ENCODE measurements around the gene CORO2B.
"Not testable (repeated sequence)": the region's sequence is repeated elsewhere in the genome, so short reads cannot be mapped to it uniquely, and the experiment has no call there.

Gene CORO2B

DNA sequence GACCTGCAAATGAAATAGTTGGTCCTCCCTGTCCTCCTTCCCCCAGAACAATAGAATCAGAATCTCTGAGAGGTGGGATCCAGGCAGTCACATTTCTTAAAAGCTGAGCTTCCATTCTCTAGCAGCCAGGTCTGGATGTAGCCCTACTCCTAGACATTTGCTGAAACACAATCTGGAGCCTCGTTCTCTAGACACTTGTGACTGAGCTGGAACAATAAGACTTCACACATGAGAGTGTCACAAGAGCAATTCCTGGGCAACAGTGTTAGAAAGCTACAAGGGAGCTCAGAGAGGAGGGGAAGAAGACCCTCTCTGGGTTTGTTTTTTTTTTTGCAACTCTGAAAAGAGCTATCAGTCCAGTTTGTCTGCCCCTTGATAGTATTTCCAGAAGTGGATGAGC lies 14.5 kb downstream of the CORO2B start:
- no peak for DNase-seq

GRCh38 chr15:68593828-68594532 lies 15.2 kb downstream of the CORO2B start:
- no peak for DNase-seq

GRCh38 chr15:68594533-68595259 lies 15.9 kb downstream of the CORO2B start:
- DNase-seq, result no peak

- DNase-seq, result no peak
Observed at GRCh38 chr15:68595260-68595564, 16.4 kb downstream of the CORO2B start.

DNA sequence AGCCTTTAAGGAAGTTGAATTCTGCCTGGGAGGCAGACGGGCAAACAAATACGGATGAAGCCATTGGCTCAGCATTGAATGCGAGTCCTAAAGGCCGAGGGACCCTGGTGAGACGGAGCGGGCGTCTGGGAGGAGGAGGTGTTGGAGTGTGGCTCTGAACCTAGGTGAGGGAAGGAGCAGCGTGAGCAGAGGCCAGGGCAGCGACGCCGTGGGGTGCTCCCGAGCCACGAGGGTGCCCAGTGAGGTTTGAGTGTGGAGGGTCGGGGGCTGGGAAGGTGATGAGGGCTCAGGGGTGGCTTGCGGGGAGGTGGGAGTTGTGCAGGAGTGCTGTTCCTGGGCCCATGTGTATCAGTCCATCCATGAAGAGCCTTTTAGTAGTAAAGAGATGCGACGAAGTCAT lies 17.0 kb downstream of the CORO2B start:
- no peak for DNase-seq

GRCh38 chr15:68596691-68597090 lies 17.9 kb downstream of the CORO2B start:
- DNase-seq, result no peak

GRCh38 chr15:68597581-68597980 lies 18.8 kb downstream of the CORO2B start:
- DNase-seq, result no peak

GRCh38 chr15:68598171-68599152 lies 19.7 kb downstream of the CORO2B start:
- DNase-seq, result no peak

DNA sequence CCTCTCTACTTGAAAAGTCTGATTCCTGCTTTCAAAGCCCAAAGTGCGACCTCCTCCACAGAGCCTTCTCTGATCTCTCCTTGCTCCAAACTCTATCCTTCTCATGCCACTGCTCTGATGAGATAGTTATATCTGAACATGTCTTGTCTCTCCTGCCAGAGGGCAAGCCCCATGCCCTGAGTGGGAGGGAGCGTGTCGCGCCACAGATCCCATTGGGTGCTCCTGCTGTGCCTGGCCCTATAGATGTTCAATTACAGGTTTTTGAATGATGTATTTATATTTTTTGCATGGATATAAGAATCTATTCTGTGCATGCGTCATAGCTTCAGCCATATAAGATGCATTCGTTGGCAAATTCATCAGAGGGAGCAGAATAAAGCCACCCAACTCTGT lies 20.4 kb downstream of the CORO2B start:
- no peak for DNase-seq

- DNase-seq, result no peak
Observed at GRCh38 chr15:68599560-68600071, 20.8 kb downstream of the CORO2B start.

DNA sequence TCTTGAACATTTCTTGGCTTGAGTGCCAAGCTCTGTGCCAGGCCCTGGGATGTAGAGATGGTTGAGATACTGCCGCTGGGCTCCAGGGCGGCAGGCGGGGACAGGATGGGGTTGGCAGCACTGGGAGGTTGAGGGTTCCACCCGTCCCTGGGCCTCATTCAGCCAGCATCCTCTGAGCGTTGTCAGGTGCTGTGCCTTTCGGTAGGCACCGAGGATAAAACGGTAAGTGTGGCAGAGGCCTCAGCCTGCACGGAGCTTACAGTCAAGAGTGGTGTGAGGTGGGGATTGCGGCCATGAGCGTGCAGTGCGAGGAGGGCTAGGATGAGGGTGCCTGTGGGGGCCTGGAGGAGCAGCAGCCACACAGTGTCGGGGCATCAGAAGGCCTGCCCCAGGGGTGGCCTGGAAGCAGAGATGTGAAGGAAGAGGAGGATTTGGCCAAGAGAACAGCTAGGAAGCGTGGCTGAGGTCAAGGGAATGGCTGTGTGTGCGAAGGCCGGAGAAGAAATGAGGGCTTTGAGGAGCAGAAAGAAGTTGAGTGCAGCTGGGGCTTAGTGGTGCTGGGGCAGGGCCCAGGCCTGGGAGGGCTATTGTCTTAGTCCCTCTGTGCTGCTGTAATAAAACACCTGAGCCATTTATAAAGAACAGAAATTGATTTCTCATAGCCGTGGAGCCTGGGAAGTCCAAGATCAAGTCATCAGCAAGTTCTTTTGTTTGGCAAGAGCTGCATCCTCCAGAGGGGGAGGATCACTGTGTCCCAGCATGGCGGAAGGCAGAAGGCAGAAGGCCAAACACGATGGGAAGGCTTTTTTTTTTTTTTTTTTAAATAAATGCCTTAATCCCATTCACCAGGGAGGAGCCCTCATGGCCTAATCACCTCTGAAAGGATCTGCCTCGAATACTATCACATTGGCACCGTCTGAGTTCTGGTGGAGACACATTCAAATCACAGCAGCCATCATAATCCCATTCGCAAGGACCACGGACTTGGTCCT lies 22.7 kb downstream of the CORO2B start:
- DNase-seq, result no peak

GRCh38 chr15:68602459-68603215 lies 23.8 kb downstream of the CORO2B start:
- DNase-seq, result no peak

DNA sequence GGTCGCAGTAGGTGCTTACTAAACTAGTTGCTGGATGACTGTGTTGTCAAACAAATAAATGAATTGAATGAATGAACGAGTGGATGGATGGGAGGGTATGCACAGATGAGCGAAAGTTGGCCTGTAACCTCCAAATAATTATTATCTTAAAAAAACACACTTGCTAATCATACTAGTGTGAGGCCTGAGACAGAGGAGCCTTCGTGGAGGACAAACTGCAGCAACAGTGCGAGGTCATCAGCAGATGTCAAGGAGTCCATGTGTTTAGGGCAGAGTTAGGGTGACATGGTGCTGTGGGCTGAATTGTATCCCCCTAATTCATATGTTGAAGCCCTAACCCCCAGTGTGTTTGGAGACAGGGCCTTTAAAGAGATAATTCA lies 24.4 kb downstream of the CORO2B start:
- no peak for DNase-seq

- DNase-seq, result no peak
Observed at GRCh38 chr15:68603951-68604350, 25.2 kb downstream of the CORO2B start.

DNA sequence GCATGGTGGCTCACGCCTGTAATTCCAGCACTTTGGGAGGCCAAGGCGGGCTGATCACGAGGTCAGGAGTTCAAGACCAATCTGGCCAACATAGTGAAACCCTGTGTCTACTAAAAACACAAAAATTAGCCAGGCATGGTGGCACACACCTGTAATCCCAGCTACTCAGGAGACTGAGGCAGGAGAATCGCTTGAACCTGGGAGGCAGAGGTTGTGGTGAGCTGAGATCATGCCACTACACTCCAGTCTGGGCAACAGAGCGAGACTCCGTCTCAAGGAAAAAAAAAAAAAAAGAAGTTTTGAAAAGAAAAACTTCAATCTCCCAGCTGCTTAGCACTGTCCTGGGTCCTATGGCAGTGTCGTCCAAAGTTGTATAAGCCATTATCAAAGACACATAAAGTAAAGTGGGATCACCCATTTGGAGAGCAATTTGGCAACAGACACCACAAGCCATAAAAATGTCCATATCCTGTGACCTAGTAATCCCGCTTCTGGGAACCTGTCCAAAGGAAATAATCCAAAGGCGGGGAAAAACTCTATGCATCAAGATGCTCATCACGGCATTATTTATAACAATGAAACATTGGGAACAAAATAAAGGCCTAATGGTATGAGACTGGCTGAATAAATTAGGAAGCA lies 26.2 kb downstream of the CORO2B start:
- DNase-seq, result not testable (repeated sequence)

GRCh38 chr15:68606375-68606774 lies 27.6 kb downstream of the CORO2B start:
- DNase-seq, result no peak

DNA sequence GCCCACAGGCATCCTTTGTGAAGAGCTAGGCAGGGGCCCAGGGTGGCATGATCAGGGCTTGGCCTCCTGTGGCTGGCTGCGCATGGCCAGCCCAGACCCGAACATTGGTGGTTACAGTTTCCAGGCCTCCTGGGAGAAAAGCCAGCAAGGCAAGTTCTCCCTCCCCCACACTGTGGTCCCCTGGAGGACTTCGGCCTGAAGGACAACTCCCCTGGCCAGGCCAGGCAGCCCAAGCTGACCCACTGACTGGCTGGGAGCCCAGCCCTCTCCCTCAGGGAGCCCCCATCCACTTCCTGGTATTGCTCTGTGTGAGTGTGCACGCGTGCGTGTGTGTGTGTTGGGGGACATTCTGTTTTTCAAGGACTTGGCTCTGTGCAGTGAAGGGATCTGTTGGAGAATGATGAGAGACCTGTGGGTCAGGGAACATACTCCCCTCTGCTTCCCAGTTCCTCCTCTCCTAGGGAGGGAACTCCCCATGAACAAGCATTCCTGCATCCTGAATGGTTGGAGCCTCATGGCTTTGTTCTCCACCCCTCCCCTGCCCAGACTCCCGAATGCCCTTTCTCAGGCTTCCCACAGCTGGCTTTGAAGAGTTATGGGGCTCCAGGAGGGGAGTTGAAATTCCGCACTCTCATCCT lies 29.5 kb downstream of the CORO2B start:
- DNase-seq, result no peak

DNA sequence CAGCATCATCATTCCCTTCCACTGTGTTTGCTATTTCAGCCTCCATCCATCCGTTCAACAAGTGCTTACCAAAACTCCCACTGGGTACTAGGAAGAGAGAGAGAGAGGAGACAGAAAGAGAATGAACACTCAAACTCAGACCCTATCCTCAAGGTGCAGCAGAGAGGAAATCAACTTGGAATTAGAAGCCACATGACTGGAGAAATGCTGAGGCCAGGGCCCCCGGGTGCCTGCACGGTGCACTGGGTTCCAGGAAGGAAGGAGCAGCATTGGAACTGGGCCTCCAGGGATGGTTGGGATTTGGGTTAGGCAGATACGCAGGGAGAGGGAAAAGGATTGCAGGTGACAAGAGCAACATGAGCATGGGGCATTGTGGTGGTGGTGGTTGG lies 30.0 kb downstream of the CORO2B start:
- no peak for DNase-seq

DNA sequence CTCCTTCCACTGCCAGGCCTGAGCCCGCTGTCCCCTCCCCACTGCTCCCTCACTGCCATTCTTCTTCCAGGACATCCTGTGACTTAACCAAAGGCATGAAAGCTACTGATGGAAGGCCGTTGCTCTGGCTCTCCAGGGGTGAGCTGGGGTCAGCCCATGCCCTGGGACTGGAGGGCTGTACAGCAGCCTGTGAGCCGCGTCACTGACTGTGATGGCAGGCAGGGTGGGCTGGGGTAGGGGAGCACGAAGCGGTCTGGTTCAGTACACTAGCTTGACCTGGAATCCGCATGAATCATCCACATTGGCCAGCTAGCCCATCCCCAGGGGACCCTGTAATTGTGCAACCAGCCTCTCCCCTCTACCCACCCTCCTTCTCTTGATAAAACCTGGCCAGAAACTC lies 30.8 kb downstream of the CORO2B start:
- no peak for DNase-seq

- DNase-seq, result no peak
Observed at GRCh38 chr15:68610825-68611224, 32.0 kb downstream of the CORO2B start.
